Dermis blood vessel endothelial cell (primary cell): ENCODE results near the gene ENG. TPM values are rescaled to one million over a fixed set of nuclear protein-coding genes. Genes with fewer than 3 reads are reported as not detected.

Source experiments
- DNase-seq: peaks from one replicate; pipeline ENCODE4 v3.0.0; 2010
- total RNA-seq: library from RNA; depleted of rRNA; stranded (reverse); fragments of >200 nt; gene quantifications from 2 replicates; pipeline ENCODE4 v1.2.3, GENCODE V29; 2014

Gene ENG
- total RNA-seq, 1 donor from 2014 or later, result 84.2 TPM

DNA sequence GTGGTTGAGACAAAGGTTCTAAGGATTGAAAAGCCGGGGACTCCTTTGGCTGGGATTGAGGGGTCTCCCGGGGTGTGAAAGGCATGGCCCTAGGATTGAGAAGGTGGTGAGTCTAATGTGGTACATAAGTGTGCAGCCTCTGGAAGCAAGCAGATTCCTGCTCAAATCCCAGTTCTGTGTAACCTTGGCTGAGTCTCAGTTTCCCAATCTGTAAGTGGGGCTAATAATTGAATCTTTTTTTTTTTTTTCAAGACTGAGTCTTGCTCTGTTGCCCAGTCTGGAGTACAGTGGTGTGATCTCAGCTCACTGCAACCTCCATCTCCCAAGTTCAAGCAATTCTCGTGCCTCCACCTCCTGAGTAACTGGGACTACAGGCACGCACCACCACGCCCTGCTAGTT, 81.9 kb downstream of the ENG start:
- DNase-seq, result no peak

DNA sequence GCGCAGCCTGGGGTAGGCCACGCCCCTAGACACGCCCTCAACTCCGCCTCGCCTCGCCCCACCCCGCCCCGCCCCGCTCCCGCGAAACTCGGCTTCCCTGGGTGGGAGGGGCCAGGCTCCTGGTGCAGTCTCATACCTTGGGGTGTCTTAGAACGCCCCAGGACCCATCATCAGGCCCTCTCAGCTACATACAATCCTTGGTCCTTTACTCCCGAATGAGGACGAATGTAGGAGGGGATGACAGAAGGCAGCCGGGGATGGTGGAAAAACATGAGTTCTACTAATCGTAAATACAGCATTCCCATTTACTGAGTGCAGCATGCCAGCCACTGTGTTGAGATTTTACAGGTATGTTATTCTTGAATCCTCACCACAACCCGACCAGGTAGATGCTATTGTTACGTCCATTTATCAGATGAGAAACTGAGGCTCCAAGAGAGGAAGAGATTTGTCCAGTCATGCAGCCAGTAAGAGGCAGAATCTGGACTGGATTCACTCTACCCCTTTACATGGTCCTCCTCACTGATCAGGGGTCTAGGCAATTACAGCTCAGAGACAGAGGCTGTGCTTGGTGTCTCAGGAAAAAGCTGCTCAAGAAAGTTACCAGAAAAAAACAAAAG, 82.8 kb downstream of the ENG start:
- no peak for DNase-seq

- peak; percentile 100 for DNase-seq
These were observed 83.4 kb downstream of the ENG start for GRCh38 chr9:127770905-127771569.

- DNase-seq, result no peak
These were observed 83.9 kb downstream of the ENG start for GRCh38 chr9:127770583-127770904.

GRCh38 chr9:127769929-127770582, 84.4 kb downstream of the ENG start:
- peak; percentile 88 for DNase-seq

DNA sequence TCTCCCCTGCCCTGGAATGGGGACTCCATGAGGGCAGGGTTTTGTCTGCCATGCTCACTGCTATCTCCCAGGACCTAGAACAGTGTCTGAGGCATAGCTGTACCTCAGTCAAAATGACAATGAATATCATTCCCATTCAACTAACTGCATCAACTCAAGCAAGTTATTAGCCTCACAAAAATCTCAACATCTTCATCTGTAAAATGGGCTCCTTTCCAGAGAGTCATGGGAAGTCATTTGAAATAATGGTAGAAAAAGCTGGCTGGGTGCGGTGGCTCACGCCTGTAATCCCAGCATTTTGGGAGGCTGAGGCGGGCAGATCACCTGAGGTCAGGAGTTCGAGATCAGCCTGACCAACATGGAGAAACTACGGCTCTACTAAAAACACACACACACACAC, 85.4 kb downstream of the ENG start:
- DNase-seq, result no peak

DNA sequence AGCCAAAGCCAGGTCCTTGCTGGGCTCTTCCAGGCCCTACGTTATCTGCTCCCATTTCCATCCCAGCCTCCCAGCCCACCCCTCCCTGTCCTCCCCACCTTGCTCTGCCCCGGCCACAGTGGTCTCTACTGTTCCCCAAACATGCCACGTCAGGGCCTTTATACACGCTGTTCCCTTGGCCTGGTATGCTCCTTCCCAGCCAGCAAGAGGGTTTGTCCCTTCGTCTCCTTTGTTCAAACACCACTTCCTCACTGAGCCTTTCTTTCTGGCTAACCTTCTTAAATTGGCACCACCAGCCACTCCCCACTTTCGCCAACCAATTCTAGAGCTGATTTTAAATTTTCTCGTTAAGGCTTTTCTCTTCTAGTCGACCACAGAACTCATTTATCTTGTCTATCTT, 85.8 kb downstream of the ENG start:
- DNase-seq, result peak; percentile 62

DNA sequence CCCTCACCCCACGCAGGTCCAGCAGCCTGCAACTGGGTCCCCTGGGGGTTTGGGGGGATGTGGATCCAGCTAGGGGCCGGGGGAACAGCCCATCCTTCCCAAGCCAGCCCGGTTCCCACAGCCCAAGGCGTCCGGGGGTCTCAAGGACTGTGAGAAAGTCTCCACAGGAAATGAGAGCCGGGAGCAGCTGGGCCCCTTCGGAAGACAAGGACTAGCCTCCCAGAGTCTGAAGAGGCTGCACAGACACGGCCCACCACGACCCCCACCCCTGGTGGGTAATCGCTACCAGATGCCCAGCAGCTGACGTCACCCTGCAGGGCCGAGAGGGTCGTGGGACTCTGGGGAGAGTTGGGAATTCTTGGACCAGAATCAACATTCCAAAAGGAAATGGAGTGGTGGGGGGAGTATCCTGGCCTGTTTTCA, 86.5 kb downstream of the ENG start:
- DNase-seq, result peak; percentile 88

- peak; percentile 32 for DNase-seq
These were observed 87.0 kb downstream of the ENG start for GRCh38 chr9:127767410-127767809.

- DNase-seq, result no peak
These were observed 89.0 kb downstream of the ENG start for GRCh38 chr9:127765418-127765817.

Other genes with a start within 250 kb of the ENG start
- 24.7 and 34.0 TPM in 2 replicates for gene STXBP1, start 242.4 kb downstream of the ENG start, total RNA-seq
- not detected in 2 replicates for gene CFAP157, start 147.7 kb downstream of the ENG start, total RNA-seq
- 22.3 and 24.7 TPM in 2 replicates for gene PTRH1, start 139.0 kb downstream of the ENG start, total RNA-seq
- gene TTC16, start 138.6 kb downstream of the ENG start, total RNA-seq, result not detected in 2 replicates
- gene TOR2A, start 119.4 kb downstream of the ENG start, total RNA-seq, result 7.7 and 13.2 TPM in 2 replicates
- 77.8 and 95.6 TPM in 2 replicates for gene SH2D3C, start 76.0 kb downstream of the ENG start, total RNA-seq
- 102 and 116 TPM in 2 replicates for gene CDK9, start 68.6 kb downstream of the ENG start, total RNA-seq
- 64.2 and 93.8 TPM in 2 replicates for gene FPGS, start 51.8 kb downstream of the ENG start, total RNA-seq
- 22.0 and 42.2 TPM in 2 replicates for gene AK1, start 23.0 kb upstream of the ENG start, total RNA-seq
- gene ST6GALNAC6, start 44.9 kb upstream of the ENG start, total RNA-seq, result 33.2 and 44.8 TPM in 2 replicates
- 50.0 and 98.0 TPM in 2 replicates for gene ST6GALNAC4, start 62.4 kb upstream of the ENG start, total RNA-seq
- 0.51 and 0.70 TPM in 2 replicates for gene PIP5KL1, start 76.1 kb upstream of the ENG start, total RNA-seq
- 8.5 and 9.9 TPM in 2 replicates for gene DPM2, start 83.2 kb upstream of the ENG start, total RNA-seq
- gene EEIG1, start 126.3 kb upstream of the ENG start, total RNA-seq, result 8.3 and 34.4 TPM in 2 replicates
- 12.8 and 13.8 TPM in 2 replicates for gene NAIF1, start 212.7 kb upstream of the ENG start, total RNA-seq
- gene SLC25A25, start 213.6 kb upstream of the ENG start, total RNA-seq, result 34.1 and 64.7 TPM in 2 replicates